Activated naive CD4-positive, alpha-beta T cell treated with anti-CD3 and anti-CD28 coated beads, Interleukin-2, amount 10 ng/mL, durations not matched to agents 7 days and 5 days (primary cell): ENCODE data around the gene ITIH1.

Source experiments
- CTCF ChIA-PET: fragments of 350-600 bp; sonication (Branson Sonifier 250); formaldehyde crosslinking; loops from one replicate; lab custom pipeline; 2021; ENCODE audit warnings: antibody characterized with exemption; lab: Charles Lee
- DNase-seq: peaks from one replicate; pipeline ENCODE4 v3.0.0-alpha.2; 2020
- H3K27ac Mint-ChIP-seq: one replicate; pipeline ENCODE4 v1.8.0; 2021; ENCODE audit warnings: mild to moderate bottlenecking, moderate library complexity, mixed read lengths
- H3K27me3 Mint-ChIP-seq: one replicate; pipeline ENCODE4 v1.8.0; 2021; ENCODE audit warnings: mild to moderate bottlenecking, mixed read lengths
- H3K36me3 Mint-ChIP-seq: one replicate; pipeline ENCODE4 v1.8.0; 2021; ENCODE audit warnings: mixed read lengths
- H3K4me1 Mint-ChIP-seq: one replicate; pipeline ENCODE4 v1.8.0; 2021; ENCODE audit warnings: mixed read lengths
- H3K4me3 Mint-ChIP-seq: one replicate; pipeline ENCODE4 v1.8.0; 2021; ENCODE audit warnings: mild to moderate bottlenecking, moderate library complexity, mixed read lengths
- H3K9me3 Mint-ChIP-seq: one replicate; pipeline ENCODE4 v1.8.0; 2021; ENCODE audit warnings: mixed read lengths

The ITIH1 gene

DNA sequence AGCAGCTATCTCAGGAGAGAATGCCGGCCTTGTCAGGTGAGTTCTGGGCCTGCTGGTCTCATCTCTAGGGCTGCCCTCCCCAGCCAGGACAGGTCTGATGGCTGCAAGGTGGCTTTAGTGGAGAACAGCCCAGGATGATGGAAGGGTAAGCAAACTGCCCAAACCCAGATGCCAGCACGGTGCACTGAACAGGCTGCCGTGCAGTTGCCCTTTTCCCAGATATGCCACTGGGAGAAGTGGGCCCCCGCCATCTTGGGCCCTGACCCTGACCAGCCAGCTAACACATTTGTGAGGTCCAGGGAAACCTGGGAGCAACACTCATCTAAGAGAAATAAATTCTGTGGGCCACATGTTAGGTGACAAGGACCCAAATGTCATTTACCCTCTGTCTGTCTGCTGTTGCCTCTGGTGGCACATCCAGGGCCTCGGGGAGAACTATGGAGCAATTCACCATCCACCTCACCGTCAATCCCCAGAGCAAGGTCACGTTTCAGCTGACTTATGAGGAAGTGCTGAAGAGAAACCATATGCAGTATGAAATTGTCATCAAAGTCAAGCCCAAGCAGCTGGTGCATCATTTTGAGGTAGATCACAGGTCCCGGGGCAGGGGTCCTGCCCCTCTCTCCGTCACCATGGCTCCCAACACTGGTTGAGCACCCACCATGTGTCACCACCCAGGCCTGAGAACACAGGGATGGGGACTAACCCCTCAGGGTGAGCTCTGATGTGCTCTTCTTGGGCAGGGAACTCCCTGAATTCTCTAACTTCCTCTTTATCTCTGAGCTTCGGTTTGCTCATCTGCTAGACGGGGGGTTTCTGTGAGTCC, 1.8 kb downstream of the ITIH1 start:
- CTCF ChIA-PET, result interaction anchor here (0.6 kb wide), 1 partner anchor 21 kb away, joined by 3 read pairs; no protein-coding TSS in a partner anchor
- Mint-ChIP-seq H3K4me3 (no peak overlapping the region), H3K9me3 (no peaks in the 10 kb centered on the region), H3K4me1 (peaks cover 2% of the 10 kb centered on the region), H3K27me3 (peaks cover 71% of the 10 kb centered on the region), H3K36me3 (no peaks in the 10 kb centered on the region), H3K27ac (no peak overlapping the region)
- DNase-seq, result no peak

DNA sequence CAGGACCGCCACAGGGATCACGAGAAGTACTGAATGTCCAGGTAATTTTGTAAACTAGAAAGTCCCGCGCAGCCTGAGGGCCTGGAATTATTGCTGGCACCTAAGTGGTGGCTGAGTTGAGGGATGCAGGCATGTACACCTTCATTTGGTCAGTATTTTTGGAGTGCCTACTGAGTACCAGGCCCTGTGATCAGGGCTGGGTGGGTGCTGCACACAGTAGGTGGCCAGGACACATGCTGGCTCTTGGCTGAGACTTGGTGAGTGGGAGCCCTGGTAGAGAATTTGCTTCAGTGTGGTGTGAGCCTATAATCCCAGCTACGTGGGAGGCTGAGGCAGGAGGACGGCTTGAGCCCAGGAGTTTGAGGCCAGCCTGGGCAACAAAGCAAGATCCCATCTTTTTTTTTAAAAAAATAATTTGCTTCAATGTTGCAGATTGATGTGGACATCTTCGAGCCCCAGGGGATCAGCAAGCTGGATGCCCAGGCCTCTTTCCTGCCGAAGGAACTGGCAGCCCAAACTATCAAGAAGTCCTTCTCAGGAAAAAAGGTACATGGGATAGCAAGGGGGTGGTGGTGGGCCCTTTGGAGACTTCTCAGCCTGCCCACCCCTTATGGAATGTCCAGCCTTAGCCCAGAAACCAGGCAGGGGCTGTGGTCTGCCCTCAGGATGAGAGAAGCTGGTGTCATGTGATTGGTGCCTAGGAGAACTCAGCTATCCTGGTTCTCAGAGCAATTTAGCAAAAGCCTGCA, 2.6 kb downstream of the ITIH1 start:
- CTCF ChIA-PET, result no interaction called here
- Mint-ChIP-seq H3K4me3 (no peak overlapping the region), H3K27me3 (peaks cover 76% of the 10 kb centered on the region), H3K4me1 (peaks cover 2% of the 10 kb centered on the region), H3K27ac (no peak overlapping the region), H3K36me3 (no peaks in the 10 kb centered on the region), H3K9me3 (no peaks in the 10 kb centered on the region)
- DNase-seq, result no peak

- DNase-seq, result no peak
- Mint-ChIP-seq H3K4me3 (no peak overlapping the region), H3K27me3 (peaks cover 61% of the 10 kb centered on the region), H3K4me1 (peaks cover 2% of the 10 kb centered on the region), H3K36me3 (no peaks in the 10 kb centered on the region), H3K9me3 (no peaks in the 10 kb centered on the region), H3K27ac (no peak overlapping the region)
- CTCF ChIA-PET, result no interaction called here
These were observed 4.3 kb downstream of the ITIH1 start for GRCh38 chr3:52781741-52782140.

- Mint-ChIP-seq H3K36me3 (no peaks in the 10 kb centered on the region), H3K4me1 (peaks cover 2% of the 10 kb centered on the region), H3K27ac (no peak overlapping the region), H3K27me3 (peaks cover 61% of the 10 kb centered on the region), H3K9me3 (no peaks in the 10 kb centered on the region), H3K4me3 (no peak overlapping the region)
- CTCF ChIA-PET, result interaction anchor here (1.1 kb wide), 1 partner anchor 9 kb away, joined by 4 read pairs; no protein-coding TSS in a partner anchor
- no peak for DNase-seq
These were observed 5.2 kb downstream of the ITIH1 start for GRCh38 chr3:52782412-52783210.

DNA sequence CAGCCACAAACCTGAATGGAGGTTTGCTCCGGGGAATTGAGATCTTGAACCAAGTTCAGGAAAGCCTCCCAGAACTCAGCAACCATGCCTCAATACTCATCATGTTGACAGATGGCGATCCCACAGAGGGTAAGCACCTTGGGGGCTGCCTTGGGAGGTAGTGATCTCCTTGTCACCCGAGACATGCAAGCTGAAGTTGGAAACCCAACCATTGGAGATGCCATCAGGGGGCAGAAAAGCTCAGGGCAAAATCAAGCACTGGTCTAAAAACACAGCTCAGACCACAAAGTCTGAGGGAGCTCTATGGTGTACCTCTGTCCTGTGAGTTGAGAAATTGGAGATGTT, 5.8 kb downstream of the ITIH1 start:
- CTCF ChIA-PET, result interaction anchor here (1.1 kb wide), 1 partner anchor 9 kb away, joined by 4 read pairs; no protein-coding TSS in a partner anchor
- Mint-ChIP-seq H3K27ac (no peak overlapping the region), H3K27me3 (peaks cover 61% of the 10 kb centered on the region), H3K4me3 (no peak overlapping the region), H3K4me1 (peaks cover under 1% of the 10 kb centered on the region), H3K9me3 (no peaks in the 10 kb centered on the region), H3K36me3 (no peaks in the 10 kb centered on the region)
- DNase-seq, result no peak

GRCh38 chr3:52784021-52784621, 6.7 kb downstream of the ITIH1 start:
- Mint-ChIP-seq H3K27ac (no peak overlapping the region), H3K36me3 (no peaks in the 10 kb centered on the region), H3K4me1 (no peaks in the 10 kb centered on the region), H3K9me3 (no peaks in the 10 kb centered on the region), H3K4me3 (no peak overlapping the region), H3K27me3 (peaks cover 57% of the 10 kb centered on the region)
- CTCF ChIA-PET, result interaction anchor here (0.7 to 1.2 kb wide), 3 partner anchors 8 to 16 kb away, joined by 3 to 4 read pairs (median 3); no protein-coding TSS in a partner anchor
- no peak for DNase-seq

- Mint-ChIP-seq H3K4me1 (no peaks in the 10 kb centered on the region), H3K27me3 (peaks cover 51% of the 10 kb centered on the region), H3K36me3 (no peaks in the 10 kb centered on the region), H3K9me3 (no peaks in the 10 kb centered on the region), H3K4me3 (no peak overlapping the region), H3K27ac (no peak overlapping the region)
- DNase-seq, result no peak
- CTCF ChIA-PET, result interaction anchor here (0.7 to 1.2 kb wide), 2 partner anchors 14 to 15 kb away, joined by 3 read pairs; no protein-coding TSS in a partner anchor
These were observed 7.7 kb downstream of the ITIH1 start for GRCh38 chr3:52784931-52785590.

DNA sequence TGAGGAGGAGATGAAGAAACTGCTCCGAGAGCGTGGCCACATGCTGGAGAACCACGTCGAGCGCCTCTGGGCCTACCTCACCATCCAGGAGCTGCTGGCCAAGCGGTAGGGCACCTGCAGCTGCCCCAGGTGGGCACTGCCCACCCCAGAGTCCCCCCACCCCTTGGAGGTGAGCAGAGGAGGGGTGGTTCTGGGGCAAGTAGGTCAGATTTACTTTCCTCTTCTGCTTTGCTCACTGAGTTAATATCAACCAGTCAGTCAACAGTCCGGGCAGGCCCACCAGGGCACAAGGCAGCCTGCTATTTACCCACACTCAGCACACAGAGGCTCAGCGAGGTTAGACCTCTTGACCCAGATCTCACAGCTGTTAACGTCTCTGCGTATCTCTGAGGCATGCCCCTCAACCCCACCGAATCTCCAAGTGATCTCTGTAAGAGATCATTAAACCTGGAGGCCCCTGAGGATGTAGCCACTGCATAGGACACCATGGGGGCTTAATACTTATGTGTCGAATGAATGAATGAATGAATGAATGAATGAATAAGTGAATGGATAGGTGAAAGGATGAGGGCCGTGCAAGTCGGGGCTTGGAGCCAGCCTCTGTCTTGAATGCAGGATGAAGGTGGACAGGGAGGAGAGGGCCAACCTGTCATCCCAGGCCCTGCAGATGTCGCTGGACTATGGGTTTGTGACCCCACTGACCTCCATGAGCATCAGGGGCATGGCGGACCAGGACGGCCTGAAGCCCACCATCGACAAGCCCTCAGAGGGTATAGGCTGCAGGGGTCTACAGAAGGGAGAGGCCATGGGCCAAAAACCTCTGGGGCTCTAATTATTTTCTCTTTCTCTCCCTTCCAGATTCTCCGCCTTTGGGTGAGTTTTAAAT, 9.2 kb downstream of the ITIH1 start:
- H3K4me3 Mint-ChIP-seq, result no peak overlapping the region
- peaks cover 37% of the 10 kb centered on the region for H3K27me3 Mint-ChIP-seq
- no peaks in the 10 kb centered on the region for H3K4me1 Mint-ChIP-seq
- H3K27ac Mint-ChIP-seq, result no peak overlapping the region
- H3K9me3 Mint-ChIP-seq, result no peaks in the 10 kb centered on the region
- CTCF ChIA-PET, result interaction anchor here (1.4 kb wide), 1 partner anchor 66 kb away, joined by 3 read pairs; no protein-coding TSS in a partner anchor
- DNase-seq, result no peak
- H3K36me3 Mint-ChIP-seq, result no peaks in the 10 kb centered on the region

- Mint-ChIP-seq H3K36me3 (no peaks in the 10 kb centered on the region), H3K4me1 (no peaks in the 10 kb centered on the region), H3K27ac (no peak overlapping the region), H3K4me3 (no peak overlapping the region), H3K27me3 (peaks cover 37% of the 10 kb centered on the region), H3K9me3 (no peaks in the 10 kb centered on the region)
- CTCF ChIA-PET, result interaction anchor here (1.4 kb wide), 1 partner anchor 66 kb away, joined by 3 read pairs; no protein-coding TSS in a partner anchor
- no peak for DNase-seq
These were observed 9.8 kb downstream of the ITIH1 start for GRCh38 chr3:52787246-52787645.

DNA sequence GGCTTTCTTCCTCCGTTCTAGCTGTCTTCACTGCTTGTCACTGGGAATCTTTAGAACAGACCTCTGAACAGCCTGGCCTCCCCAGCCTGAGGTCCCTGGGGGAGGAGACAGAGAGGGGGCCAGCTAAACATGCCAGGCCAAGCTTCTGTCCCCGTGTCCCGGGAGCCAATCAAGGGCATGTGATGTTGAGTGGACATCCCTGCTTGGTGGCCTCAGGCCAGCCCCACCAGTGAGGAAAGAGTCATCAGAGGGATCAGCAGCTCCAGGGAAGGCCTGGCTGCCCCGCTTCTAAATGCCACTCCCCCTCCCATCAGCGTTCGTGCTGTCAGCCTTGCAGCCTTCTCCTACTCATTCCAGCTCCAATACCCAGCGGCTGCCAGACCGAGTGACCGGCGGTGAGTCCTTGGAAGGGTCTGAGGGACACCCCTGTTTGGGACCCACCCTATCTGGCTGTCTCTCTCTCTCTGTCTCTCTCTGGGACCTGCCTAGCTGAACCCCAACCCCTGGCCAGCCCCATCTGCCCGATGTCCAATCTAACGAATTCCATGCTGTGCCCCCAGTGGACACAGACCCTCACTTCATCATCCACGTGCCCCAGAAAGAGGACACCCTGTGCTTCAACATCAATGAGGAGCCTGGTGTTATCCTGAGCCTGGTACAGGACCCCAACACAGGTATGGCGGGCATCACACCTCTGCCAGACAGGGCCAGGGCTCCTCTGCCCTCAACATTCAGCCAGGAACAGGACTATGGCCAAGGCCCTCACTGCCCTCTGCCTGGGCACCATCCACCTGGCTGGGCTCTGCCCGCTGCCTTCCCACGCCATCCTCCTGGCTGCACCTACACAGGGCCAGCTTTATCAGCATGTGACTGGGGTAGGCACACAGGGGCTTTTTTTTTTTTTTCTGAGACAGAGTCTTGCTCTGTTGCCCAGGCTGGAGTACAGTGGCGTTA, 10.6 kb downstream of the ITIH1 start:
- Mint-ChIP-seq H3K36me3 (no peaks in the 10 kb centered on the region), H3K9me3 (no peaks in the 10 kb centered on the region), H3K27ac (no peak overlapping the region), H3K27me3 (peaks cover 31% of the 10 kb centered on the region), H3K4me1 (no peaks in the 10 kb centered on the region), H3K4me3 (no peak overlapping the region)
- CTCF ChIA-PET, result interaction anchor here (1.4 kb wide), 1 partner anchor 67 kb away, joined by 3 read pairs; no protein-coding TSS in a partner anchor
- DNase-seq, result no peak

DNA sequence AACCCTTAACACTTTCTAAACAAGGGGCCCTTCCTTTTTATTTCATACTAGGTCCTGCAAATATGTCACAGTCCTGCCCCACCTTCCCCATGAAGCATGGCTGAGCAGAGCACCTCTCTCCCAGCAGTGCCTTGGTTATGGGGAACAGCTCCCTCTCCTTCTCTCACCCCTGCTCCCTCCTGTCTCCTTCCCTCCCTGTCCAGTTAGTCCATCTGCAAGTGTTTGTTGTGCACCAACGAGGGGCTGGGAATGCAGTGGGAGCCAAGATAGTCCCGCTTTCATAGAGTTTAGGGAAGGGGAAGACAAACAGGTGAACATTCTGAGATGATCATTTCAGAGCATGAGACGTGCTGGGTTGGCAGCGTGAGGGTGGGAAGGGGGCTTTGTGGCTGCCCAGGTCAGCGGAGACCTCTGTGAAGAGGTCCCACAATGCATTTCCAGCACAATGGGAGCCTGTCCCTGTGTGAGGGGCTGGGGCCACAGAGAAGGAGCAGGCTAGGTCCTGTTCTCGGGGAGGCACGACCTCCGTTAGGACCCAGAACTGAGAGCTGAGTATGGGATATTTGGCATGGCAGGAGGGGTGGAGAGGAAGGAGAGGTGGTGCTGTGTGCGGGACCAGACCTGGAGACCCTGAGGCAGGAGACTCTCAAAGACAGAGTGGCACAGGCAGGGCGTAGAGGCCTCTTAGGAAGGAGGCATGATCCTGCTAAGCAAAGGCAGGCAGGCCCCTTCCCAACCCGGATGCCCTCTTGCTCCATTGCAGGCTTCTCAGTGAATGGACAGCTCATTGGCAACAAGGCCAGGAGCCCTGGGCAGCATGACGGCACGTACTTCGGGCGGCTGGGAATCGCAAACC, 11.7 kb downstream of the ITIH1 start:
- Mint-ChIP-seq H3K27me3 (peaks cover 32% of the 10 kb centered on the region), H3K36me3 (no peaks in the 10 kb centered on the region), H3K27ac (no peak overlapping the region), H3K4me1 (no peaks in the 10 kb centered on the region), H3K4me3 (no peak overlapping the region), H3K9me3 (no peaks in the 10 kb centered on the region)
- no peak for DNase-seq
- CTCF ChIA-PET, result no interaction called here
